Umbilical cord (tissue), 2 donors: Measurements from ENCODE around the gene SLC35B3. TPM values are rescaled to one million over a fixed set of nuclear protein-coding genes. Genes with fewer than 3 reads are reported as not detected.
"Not testable (repeated sequence)": the region's sequence is repeated elsewhere in the genome, so short reads cannot be mapped to it uniquely, and the experiment has no call there.

Experiments used
- DNase-seq: peaks from one replicate; pipeline ENCODE4 v3.0.0-alpha.2; 2015; ENCODE audit warnings: low spot score
- total RNA-seq: library from RNA; depleted of rRNA; stranded (reverse); fragments of >200 nt; gene quantifications from one replicate; pipeline ENCODE4 v1.2.3, GENCODE V29; 2014; ENCODE audit warnings: low replicate concordance; ENCODE audit not compliant: insufficient read depth

The SLC35B3 gene
- total RNA-seq: 9.9 TPM

DNA sequence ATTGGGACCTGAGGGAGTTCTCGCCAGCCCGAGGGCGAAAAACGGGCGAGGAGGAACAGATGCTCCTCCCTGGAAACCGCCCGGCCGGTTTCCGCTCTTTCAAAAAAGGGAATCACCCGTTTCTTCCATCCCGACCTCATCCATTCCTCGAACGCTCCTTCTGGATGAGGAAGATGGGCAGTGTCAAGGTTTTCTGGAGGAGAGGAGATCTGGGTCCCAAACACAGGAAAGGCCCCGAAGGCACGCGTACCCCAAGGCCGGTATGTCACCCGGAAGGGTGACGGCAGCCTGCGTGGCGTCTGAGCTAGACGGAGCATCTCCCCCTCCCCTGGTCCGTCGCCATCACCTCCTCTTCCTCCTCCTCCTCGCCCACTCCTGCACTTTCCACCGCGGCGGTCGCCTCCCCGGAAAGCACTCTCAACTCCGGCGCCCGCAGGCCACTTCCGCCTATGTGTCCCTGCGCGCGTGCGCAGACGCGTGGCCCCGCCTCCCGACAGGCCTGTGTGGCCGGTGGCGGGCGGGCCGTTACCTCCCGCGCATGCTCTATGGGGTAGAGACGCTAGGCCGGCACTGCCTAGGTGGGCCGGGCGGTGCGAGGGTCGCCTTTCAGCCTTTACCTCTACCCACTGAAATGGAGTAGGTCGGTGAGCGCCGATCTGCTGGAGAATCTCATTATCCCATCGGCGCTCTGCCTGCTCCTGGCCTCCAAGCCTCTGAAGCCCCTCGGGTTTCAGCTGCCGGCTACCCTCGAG lies at the start of gene SLC35B3:
Gene SLC35B3, minus strand, starts transcription at position 453 of the 752 bp plus-strand sequence.
- peak; percentile 97 for DNase-seq

DNA sequence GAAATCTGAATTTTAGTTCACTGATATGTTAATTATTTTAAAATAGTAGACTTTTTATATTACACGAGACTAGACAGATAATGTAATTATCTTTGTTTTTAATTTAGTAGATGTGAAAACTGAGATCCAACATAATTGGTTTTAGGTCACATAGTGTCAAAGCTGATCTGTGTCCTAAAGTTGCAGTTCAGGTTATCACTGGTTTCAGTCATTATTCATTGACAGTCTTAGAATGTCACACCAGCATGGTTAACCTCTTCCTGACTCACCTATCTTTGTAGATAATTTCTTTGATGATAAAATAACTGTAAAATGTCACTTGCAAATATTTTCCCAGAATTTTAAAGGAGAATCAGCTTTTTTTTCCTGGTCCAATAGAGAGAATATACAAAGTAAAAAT lies 48.3 kb upstream of the SLC35B3 start:
- no peak for DNase-seq

DNA sequence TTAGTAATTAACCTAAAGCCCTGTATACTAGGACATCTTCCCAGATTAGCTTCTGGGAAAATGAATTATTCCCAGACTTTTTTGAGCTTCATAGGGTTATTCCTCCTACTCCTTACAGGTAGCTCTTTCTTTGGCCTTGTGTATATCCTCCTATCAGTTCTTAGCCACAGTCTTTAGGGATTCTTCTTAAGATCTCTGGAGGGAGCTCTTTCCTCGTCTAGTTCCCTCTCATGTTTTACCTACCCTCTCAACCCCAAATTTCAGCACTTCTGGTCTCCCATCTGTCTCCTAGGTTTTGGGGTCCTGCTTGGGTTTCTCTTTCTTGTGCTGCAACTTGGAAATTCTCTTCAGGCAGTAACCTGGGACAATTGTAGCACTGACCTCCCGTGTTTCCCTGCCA lies 46.4 kb upstream of the SLC35B3 start:
- no peak for DNase-seq

DNA sequence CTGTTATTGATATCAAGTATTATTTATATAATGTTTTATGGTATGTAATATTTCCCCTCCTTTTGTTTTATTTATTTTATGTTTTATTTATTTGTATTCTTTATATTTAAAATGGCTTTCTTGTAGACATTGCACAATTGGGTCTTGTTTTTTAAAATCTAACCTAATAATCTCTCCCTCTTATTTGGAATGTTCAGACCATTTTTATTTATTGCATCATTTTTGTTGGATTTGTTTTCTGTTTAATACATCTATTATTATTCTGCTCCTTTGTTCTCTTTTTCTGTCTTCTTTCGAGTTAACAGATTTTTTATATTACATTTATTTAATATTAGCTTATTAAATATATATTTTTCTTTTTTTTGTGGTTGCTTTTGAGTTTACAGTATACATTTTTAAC lies 43.1 kb upstream of the SLC35B3 start:
- DNase-seq: no peak

DNA sequence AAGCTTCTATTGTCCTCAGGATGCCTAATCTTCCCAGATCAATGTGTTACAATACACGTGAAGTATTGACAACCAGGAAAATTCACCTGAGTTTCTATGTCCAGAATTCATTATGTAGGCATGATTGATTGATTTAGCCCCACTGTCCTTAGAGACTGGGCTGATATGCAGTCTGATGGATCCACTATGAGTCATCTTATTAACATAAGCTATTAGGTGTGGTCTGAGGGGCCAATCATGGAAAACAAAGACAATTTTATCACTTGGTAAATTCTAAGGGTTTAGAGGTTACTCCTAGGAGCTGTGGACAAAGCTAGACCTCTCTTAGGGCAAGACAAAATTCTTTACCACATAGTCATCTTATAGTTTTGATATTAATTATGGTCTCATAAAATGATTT lies 41.3 kb upstream of the SLC35B3 start:
- DNase-seq: no peak

DNA sequence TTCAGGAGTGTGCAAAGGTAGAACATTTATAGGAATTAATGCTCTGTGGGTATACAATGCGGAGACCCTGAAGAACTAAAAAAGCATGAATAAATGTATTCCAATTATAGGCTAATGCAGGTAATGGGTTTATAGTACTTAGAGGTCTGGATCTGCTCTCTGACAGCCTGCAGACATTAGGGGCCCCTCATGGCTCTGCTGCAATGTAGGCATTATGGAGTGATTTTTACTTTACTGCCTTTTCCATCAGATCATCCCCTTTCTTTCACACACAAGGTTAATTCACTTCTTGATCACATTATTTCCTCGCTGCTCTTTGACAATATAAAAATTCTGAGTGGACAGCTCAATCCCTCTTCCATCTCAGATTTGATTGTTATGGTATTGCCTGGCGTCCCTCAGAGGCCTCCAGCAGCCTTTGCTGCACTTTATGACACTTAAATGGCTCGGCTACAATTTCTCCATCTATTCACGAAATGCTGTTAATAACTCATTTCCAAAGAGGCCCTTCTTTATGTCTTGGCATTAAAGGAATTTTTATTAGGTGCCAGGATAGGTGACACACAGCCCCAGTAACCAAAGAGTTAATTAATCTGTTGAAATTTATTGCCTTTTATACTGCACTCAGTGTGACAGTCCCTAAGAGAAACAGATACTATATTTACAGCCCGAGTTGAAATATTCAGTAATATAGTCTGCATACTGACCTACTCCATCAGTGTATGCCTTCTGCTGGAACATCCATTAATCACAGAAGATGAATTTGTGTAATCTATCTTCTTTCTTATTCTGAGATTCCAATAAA lies 33.4 kb upstream of the SLC35B3 start:
- no peak for DNase-seq

DNA sequence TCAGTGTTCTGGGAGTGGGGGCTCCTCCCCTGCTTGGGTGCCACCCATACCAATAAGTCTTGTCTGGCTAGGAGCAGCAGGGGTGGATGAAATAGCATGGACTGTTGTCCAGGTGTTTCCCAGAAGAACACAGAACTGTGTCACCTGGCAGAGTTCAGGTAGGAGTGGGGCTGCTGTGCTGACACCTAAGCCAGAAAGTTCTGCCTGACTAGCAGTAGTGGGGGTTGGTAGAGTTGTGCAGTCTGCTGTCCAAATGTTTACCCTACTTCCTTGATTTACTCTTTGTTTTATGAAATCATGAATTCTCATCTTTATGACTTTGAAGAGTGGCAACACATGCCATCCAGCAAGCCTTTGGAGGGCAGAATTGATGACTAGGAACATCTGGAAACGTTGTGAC lies 27.3 kb upstream of the SLC35B3 start:
- no peak for DNase-seq

DNA sequence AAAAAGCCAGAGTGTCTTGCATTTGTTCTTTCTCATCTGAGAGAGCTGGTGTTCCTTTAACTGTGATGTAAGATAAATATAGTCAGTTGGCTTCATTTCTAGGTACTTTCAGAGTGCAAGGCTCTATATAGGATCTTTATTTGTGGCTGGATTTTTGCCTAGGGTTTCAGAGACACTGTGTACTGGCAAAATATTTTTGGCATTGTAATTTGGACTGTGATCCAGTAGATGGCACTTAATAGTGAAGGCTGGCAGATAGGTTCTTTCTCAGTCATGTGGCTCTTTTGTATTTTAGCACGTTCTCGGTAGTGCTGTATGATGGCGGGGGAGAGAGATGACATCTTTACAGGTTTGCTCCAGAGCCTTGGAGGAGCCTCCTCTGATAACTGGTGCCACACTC lies 26.8 kb upstream of the SLC35B3 start:
- no peak for DNase-seq

DNA sequence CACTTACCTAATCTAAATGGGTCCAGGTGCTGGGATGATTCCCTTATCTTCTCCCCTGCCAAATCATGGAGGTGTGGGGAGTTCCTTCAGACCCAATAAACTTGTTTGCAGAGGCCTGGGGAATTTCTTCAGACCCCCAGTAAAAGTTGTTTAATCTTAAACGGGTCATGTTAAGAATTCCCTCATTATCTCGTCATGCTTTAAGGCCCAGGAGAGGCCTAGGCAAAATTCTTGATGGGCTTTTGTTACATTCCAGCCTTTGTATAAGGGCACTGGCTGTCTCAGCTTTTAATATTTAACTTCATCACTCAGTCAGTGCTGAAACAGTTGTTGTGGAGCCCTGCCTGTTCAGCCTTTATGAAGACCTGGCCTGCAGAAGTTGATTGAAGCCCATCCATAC lies 11.0 kb upstream of the SLC35B3 start:
- no peak for DNase-seq

DNA sequence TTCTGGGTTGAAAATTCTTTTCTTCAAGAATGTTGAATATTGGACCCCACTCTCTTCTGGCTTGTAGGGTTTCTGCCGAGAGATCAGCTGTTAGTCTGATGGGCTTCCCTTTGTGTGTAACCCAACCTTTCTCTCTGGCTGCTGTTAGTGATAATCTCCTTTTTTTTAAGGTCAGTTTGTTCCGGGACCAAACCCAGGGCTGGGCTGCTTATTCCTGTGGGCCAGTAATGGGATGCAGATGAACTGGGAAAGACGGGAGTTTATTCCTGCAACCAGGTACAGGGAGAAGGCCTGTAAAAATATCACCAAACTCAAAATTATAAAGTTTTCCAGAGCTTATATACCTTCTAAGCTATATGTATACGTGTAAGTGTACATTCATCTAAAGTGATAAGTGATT lies 10.6 kb upstream of the SLC35B3 start:
- DNase-seq: not testable (repeated sequence)

DNA sequence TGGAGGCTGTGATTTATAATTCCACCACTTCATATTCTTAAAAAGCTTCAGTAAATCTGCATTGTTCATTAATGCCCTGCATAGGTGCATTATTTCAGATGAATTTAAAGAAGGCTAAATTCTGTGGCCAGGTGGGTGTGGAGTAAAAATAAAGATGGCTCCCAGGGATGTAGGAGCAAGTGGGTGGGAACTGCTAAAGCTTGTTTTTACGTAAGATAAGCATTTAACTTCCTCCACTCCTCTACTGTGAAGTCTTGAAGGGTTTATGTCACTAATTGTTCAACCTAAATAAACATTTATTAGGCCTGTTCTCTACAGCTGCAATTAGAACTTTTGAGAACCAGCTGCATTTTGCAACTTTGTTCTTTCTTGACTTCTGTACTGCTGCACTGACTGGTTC lies 6.8 kb upstream of the SLC35B3 start:
- no peak for DNase-seq

DNA sequence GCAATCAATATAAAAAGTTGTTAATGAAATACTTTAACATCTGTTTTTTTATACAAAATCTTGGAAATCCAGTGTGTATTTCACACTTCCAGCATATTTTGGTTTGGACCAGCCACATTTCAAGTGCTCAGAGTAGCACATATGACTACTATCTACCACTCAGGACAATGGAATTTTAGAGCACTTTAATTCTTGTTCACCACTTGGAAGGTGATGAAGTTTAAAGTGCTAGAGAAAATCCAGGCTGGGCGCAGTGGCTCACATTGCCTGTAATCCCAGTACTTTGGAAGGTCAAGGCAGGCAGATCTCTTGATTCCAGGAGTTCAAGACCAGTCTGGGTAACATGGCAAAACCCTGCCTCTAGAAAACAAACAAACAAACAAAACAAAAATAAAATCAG lies 6.1 kb upstream of the SLC35B3 start:
- DNase-seq: no peak

DNA sequence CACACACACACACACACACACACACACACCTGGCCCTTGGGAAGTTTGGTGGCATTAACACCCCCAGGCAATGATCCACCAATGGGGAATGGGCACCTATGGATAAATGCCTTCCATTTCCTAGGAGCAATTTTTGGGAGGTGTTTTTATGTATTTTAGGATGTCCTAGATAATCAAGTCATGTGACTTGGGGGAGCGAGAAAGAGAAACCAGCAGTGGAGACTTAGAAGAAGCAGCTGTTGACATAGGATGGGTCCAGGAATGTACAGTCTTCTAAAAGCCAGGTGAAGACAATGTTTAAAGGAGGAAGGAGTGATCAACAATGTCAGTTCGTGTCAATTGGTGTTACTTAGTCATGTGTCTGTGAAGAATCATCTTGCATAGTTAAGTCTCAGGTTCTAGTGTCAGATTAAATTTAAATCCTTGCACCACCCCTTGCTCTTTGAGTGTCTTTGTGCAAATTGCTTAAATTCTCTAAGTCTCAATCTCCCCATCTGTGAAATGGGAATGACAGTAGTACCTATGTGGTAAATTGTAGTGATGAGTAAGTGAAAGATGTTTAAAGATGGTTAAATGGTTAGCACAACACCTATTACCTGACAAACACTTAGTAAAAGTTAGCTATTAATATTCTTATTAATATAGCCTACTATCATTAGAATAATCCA lies 4.4 kb upstream of the SLC35B3 start:
- no peak for DNase-seq

DNA sequence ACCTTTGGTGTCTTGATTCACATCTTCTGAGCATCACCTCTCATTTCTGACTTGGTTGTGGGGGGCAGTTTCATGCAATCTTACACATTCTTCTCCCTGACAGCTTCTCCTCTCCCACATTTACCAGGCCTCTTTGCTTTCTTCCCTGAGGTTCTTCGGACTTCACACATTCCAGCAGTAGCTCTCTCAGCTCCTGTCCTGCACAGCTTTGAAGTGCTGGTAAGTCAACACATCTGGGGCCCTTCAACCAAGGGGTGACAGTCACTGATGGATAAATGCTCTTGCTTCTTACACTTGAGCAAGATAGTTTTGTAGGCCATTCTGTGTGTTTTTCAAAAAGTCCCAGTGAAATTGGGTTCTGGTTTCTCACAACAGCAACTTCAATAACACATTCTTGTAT lies 2.5 kb upstream of the SLC35B3 start:
- no peak for DNase-seq

DNA sequence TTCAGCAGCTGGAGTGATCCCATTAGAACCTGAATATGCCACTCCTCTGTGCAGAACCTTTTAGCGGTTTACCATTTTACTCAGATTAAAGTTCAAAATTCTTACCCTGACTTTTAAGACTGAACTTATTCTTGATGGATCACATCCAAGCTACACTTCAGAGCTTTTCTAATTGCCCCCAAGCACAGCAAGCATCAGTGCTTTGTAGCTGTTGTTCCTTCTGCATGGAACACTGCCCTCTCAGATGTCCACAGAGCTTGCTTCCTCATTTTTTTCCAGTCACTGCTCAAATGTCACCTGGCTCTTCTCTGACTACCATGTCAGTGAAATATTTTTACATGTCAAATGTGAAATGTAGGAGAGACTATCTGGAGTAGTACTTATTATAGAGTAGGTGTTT lies 1.6 kb upstream of the SLC35B3 start:
- no peak for DNase-seq

DNA sequence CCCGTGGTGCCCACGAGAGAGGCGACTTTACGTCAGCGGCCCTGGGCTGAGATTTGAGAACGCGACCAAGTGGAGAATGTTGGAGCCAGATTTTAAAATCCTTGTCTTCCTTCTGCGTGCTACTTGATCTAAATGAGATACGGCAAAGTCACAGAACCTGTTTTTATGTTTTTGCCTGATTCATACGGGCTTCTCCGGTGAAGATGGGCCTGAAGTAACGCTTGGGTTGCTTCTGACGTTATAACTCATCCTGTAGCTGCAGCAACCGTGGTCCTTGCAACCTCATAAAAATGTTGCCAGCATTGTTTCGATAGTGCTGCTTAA lies 462 bp upstream of the SLC35B3 start:
- DNase-seq: no peak

DNA sequence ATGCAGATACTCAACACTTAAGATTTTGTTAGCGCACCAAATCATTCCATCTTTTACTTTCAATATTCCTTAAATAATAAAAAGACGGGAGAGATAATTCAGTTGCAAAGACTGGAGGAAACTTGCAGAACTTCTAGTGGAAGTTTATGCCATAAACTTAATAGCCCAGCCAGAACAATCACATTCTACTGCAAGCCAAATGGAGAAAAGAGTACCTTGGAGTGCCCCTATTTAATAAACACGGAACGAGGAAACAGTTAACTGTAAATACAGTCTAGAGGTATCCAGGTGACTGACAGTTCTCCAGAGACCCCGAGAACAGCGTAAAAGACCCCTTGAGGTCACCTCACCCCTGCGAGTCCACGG lies 635 bp downstream of the SLC35B3 start:
- DNase-seq: no peak

DNA sequence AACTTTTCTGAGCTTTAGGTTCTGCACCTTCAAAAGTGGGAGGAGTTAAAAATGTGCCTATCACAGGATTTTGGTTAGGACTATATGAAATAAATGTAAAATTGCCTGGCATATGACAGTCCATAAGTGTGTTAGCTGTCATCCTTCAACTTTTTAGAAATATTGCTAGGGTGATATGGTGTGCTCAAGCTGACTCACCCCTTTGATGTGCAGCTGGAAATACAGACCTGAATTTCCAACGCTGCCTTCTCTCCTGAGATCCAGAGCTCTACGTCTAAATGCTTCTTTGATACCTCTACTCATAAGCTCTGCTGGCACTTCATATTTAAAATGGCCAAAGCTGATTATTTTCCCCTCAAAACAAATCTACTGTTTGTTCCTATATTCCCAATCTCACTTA lies 2.7 kb downstream of the SLC35B3 start:
- peak; percentile 22 for DNase-seq

DNA sequence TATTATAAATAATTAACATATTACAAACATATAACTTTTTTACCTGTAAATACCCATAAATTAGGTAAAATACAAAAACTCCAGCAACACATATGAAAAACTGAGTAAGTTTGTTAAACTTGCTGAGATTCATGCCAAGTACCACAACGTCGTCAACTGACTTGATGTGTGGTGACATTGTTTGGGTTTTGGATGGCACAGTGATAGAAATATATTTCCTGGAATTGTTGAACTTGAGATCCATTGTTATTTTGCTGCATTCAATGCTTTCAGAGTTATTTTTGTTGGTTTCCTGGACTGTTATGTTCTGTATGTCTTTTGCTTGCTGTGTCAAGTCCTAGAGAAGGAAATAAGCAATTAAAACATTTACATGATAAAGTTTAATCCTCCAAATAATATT lies 5.5 kb downstream of the SLC35B3 start:
- no peak for DNase-seq

DNA sequence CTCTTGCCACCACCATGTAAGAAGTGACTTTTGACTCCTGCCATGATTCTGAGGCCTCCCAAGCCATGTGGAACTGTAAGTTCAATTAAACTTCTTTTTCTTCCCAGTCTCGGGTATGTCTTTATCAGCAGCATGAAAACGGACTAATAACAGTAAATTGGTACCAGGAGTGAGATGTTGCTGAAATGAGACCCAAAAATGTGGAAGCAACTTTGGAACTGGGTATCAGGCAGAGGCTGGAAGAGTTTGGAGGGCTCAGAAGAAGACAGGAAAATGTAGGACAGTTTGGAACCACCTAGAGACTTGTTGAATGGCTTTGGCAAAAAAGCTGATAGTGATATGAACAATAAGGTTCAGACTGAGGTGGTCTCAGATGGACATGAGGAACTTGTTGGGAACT lies 8.8 kb downstream of the SLC35B3 start:
- DNase-seq: not testable (repeated sequence)

DNA sequence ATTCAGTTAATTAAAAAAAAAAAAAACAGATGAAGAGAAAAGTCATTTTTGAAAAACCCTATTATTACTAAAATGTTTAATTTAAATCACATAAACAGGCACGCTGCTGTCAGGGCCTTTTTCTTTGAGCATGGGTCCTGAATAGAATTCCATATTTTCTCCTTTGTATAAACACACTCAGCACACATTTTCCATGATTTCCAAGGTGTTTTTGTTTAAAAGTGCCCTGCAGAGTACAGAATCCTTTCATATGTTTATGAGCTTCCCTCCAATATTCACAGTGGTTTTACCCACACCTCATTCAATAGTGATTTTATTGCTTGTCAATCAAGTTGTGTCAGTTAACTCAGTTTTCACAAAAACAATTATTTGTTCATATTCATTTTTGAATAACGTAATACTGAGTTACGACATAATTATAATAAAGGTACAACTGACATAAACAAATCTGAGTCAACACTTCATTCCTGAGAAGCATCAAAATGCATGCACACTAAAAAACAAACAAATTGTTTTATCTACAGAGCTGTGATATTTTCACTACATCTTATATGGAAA lies 15.2 kb downstream of the SLC35B3 start:
- DNase-seq: no peak

DNA sequence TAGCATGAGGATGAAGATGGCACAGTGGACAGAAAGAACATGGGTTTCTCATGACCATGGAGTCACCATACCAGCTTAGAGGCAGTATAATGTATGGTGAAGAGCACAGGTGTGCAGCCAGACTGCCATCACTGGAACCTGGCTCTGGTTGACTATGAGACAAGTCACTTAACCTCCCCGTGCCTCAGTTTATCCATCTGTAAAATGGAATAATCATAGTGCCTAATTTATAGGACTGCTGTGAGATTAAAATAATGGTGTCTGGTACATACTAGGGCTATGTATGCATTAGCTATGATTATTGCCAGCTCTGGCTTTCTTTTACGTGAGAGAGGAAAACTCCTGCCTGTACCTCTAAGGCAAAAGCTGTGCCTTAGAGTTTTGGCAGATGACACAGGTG lies 19.4 kb downstream of the SLC35B3 start:
- no peak for DNase-seq

DNA sequence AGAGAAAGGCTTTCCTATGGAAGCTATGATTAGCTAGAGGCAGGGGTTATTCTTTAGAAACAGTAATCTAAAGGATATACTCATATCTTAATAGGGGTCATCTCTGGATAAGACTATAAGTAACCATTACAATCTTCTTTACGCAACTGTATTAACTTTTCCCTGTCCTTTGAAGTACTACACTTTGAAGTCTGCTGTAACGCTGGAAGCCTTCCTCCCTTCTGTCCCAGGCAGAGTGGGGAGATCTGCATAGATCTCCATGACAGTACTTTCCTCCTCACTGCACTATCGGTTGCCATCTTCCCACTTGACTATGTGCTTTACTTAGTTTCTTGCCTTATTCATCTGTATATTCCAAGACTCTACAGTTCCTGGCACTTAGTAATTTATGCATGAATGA lies 20.1 kb downstream of the SLC35B3 start:
- DNase-seq: peak; percentile 75
